OCI-M2 (cell line): ENCODE data around the gene CAP2.
"Not testable (repeated sequence)": the region's sequence is repeated elsewhere in the genome, so short reads cannot be mapped to it uniquely, and the experiment has no call there.

Source experiments
- DNase-seq: peaks from one replicate; lab custom pipeline; 2025; ENCODE audit not compliant: unreplicated experiment; lab: John Stamatoyannopoulos, UW

Gene CAP2

GRCh38 chr6:17562636-17563035 lies 169.2 kb downstream of the CAP2 start:
- no peak for DNase-seq

DNA sequence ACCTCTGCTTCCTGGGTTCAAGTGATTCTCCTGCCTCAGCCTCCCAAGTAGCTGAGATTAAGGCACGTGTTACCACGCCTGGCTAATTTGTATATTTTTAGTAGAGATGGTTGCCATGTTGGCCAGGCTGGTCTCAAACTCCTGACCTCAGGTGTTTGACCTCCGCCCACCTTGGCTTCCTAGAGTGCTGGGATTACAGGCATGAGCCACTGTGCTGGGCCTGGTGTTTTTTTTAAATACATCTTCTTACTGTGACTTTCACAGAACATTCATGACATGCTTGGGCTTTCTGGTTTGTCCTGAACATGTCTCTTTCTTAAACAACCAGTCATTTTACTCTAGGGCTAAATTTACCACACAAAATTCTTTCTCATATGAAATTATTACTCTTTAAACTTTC lies 172.0 kb downstream of the CAP2 start:
- no peak for DNase-seq

- no peak for DNase-seq
These were observed 181.6 kb downstream of the CAP2 start for GRCh38 chr6:17574866-17575560.

DNA sequence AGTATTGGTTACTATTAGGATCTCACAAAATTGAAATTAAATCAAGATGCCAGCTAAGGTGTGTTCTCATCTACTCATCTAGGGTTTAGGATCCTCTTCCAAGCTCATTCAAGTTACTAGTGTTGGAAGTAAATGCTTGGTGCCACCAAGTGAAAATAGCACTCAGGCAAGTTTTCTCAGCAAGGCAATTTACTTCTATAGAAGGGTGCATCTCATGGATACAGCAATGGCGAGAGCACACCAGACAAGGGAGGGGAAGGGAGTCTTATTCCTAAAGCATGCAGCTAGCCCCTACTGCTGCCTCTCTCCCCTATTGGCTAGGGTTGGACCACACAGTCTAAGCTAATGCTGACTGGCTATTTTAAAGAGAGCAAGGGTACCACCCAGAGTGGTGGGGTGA lies 183.7 kb downstream of the CAP2 start:
- no peak for DNase-seq

DNA sequence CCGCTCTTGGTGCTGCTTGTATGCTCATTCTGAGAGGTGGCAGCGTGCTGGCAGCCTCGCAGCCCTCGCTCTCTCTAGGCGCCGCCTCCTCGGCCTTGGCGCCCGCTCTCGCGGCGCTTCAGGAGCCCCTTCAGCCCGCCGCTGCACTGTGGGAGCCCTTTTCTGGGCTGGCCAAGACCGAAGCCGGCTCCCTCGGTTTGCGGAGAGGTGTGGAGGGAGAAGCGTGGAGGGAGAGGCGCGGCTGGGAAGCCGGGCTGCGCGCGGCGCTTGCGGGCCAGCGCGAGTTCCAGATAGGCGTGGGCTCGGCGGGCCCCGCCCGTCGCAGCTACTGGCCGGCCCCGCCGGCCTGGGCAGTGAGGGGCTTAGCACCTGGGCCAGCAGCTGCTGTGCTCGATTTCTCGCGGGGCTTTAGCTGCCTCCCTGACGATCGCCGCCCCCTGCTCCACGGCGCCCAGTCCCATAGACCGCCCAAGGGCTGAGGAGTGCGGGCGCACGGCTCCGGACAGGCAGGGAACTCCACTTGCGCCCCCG lies 187.2 kb downstream of the CAP2 start:
- DNase-seq, result no peak

DNA sequence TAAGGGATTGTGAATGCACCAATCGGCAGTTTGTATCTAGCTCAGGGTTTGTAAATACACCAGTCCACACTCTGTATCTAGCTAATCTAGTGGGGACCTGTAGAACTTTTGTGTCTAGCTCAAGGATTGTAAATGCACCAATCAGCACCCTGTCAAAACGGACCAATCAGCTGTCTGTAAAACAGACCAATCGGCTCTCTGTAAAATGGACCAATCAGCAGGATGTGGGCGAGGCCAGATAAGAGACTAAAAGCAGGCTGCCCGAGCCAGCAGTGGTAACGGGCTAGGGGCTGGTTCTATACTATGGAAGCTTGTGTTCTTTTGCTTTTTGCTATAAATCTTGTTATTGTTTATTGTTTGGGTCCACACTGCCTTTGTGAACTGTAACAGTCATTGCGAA lies 187.9 kb downstream of the CAP2 start:
- not testable (repeated sequence) for DNase-seq

DNA sequence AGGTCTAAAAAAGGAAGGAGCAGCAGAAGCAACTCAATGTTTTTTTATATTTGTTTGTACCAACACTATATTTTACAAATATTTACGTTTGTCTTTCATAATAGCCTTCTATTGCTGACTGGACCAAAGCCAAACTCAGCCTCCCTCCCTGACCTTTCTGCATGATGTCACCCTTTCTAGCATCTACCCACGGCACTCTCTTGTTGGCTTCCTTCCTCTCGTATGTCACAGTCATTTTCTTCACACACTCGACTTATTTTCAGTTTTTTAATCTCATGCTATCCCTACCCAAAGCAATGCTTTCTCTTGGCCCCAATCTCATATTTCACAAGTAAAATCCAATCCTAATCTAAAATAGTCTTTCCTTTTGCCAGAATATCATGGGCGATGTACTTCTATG lies 190.4 kb downstream of the CAP2 start:
- DNase-seq, result no peak

DNA sequence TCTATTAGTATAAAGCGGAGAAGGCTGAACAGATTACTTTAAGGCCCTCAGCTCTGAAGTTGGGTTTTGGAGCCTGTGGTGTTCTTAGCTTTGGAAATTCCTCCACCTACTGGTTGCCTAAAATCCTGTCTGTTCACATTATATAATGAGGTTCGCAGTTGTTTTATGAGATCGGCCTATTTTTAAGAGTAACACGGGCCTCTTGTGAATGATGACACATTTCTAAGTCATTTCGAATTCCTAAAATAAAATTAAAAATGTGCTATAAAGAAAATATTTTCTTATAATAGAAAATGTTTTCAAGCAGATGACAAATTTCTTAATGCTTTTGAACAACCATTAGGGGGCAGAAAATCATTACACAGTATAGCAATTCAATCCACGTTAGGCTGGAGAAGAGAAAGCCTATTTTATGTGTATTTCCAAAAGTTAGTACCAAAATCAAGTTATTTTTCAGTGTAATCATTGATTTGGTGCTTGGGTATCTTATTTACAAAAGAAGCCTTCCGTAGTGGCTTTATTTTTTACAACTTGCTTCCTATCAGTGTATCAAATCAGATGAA lies 190.9 kb downstream of the CAP2 start:
- peak; percentile 43 for DNase-seq

DNA sequence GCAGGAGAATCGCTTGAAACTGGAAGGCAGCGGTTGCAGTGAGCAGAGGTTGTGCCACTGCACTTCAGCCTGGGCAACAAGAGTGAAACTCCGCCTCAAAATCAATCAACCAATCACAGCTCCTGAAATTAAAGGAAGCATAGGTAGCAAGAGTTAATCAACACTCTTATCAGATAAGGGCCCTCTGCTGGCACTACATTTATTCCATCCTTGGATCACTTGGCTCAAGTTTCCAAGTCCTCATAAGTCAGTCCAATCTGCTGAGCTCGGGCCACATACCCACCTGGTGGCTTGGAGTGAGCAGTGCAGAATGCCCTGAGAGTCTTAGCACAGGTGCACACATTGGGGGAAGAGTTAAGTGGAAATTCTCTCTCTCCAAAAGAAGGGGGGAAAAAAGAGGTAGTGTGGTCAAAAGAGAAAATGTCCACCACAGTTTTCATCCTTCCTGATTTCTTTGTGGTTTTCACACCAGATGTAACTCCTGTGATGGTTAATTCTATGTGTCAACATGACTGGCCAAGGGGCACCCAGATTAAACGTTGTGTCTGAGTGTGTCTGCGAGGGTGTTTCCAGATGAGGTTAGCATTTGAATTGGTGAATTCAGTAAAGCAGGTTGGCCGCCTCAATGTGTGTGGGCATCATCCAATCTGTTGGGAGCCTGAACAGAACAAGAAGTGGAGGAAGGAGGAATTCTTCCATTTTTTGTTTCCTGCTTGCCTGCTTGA lies 192.5 kb downstream of the CAP2 start:
- DNase-seq, result no peak

GRCh38 chr6:17586623-17587022 lies 193.2 kb downstream of the CAP2 start:
- DNase-seq, result not testable (repeated sequence)

DNA sequence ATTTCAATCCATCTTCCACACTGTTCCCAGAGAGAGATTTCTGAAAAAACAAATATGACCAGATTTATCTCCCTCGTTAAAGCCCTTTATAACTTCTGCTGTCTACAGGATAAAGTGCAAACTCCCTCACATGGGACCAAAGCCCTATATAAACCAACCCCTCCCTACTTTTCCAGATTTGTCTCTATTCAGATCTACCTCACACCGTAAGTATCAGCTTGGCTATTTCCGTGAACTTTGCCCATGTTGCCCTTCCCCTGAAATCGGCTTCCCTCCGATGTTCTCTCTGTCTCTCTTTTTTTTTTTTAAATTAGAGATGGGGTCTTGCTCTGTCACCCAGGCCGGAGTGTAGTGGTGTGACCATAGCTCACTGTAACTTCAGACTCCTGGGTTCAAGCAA lies 194.6 kb downstream of the CAP2 start:
- no peak for DNase-seq

GRCh38 chr6:17589406-17590096 lies 196.2 kb downstream of the CAP2 start:
- no peak for DNase-seq

DNA sequence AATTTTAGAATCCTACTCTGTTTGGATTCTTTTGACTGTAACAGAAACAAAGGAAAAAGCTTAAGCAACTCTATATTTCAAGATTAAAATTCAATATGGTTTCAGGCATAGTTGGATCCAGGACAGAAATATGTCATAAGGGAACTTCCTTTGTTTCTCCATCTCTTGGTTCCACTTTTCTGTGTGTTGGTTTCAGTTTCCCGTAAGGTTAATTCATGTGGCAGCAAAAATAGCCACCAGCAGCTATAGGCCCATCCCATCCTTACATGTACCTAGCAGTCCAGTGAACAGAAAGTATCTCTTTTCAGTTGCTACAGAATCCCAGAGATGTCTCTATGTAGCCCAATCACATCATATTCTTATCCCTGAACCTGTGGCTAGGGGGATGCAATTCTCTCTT lies 197.9 kb downstream of the CAP2 start:
- DNase-seq, result no peak

- no peak for DNase-seq
These were observed 199.9 kb downstream of the CAP2 start for GRCh38 chr6:17593246-17593645.

- no peak for DNase-seq
These were observed 202.7 kb downstream of the CAP2 start for GRCh38 chr6:17596085-17596484.

DNA sequence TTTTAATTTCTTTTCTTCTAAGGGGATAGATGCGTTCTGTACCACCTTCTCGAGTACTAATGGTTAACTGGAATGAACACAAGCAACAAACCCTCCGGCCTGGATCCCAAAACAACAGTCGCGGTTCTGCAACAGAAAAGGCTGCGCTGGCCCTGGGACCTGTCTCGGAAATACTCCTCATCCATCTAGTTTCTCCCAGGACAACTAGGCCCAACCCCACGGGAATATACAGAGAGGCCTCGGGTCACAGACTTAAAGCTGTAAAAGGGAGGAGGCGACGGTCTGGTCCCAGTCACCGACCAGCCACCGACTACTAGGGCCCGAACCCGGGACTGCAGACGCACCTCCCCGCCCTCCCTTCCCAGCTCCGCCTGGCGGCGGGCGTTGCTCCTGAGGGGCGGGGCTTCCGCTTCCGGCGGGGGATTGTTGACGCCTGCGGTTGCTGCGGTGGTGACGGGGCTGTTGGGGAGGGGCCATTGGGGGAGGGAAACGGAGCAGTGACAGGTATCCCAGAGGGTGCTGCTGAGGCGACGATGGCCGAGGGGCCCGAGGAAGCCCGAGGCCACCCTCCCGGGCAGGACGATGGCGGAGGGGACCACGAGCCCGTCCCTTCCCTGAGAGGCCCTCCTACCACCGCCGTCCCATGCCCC lies 206.6 kb downstream of the CAP2 start, which contains the start of gene FAM8A1:
TSS of gene FAM8A1 (plus strand) at position 426 of the 650 bp plus-strand sequence. CDS start at position 534, 108 bp downstream.
- peak; percentile 72 for DNase-seq

DNA sequence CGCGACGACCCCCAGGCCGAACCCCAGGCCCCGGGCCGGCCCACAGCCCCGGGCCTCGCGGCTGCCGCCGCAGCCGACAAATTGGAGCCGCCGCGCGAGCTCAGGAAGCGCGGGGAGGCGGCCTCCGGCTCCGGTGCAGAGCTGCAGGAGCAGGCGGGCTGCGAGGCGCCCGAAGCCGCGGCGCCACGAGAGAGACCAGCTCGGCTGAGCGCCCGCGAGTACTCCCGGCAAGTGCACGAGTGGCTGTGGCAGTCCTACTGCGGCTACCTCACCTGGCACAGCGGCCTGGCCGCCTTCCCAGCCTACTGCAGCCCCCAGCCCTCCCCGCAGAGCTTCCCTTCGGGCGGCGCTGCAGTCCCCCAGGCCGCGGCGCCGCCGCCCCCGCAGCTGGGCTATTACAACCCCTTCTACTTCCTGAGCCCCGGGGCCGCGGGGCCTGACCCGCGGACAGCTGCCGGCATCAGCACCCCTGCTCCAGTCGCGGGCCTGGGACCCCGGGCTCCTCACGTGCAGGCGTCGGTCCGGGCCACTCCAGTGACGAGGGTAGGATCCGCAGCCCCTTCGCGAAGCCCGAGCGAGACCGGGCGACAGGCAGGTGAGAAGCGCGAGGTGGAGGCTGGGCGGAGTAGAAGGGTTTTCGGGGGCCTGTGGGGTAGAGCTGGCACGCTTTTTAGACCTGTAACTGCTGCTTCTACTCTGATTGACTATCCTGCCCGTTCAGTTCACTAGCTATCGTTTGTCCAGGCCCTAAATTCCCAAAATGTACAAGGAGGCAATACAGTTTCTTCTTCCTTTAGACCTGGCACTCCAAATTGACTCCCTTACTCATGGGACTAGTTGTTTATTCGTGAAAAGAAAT lies 207.4 kb downstream of the CAP2 start:
- no peak for DNase-seq

- DNase-seq, result no peak
These were observed 207.9 kb downstream of the CAP2 start for GRCh38 chr6:17601386-17601703.

DNA sequence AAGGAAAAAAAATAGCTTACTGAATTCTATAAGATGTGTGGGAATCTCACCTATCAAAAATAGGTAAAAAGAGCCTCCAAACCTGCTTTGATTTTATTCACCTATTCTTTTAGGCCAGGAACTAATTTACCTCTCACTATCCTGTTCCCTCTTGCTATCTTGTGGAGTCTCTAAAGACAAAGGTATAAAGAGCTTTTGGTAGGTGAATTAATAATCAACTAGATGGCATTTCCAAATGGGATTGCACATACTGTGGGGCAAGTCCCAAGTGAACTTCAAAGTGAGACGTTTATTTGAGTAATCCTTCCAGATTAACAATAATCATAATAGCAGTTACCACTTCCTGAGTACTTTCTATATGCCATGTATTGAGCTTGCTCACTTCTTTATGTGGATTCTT lies 209.5 kb downstream of the CAP2 start:
- no peak for DNase-seq

DNA sequence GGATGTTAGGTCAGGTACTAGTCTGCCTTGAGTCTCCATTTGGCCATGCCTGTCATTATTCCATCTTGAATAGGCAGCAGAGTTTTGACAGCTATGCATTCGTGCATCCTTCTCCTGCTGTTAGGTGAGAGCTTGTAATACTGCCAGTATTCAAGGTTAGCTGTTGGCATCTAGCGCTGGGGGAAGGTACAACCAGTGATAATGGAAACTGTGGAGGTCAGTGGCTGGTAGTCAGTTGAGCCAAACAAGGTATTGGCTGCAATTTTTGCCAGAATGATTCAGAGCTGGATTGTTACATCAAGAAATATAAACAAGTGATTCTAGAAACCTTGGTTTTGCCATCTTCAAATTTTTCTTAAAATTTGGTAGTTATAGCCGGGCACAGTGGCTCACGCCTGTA lies 213.2 kb downstream of the CAP2 start:
- no peak for DNase-seq
